Spleen (tissue), 11 donors: ENCODE results near the gene CGRRF1. TPM values are rescaled to one million over a fixed set of nuclear protein-coding genes. Genes with fewer than 3 reads are reported as not detected.
A peak's percentile ranks its signal among the peaks of the same experiment; 100 is the strongest.

Experiments used
- DNase-seq: peaks from one replicate; pipeline ENCODE4 v3.0.0-alpha.2; 2020
- H3K27ac ChIP-seq, 8 donors: fragments of 200-600 bp; sonication (generic) in 7 of 8; 1 replicate in 4 of 8; 2 replicates in 4 of 8; pipeline versions ENCODE4 v1.5.0 to v1.8.0; 2016 to 2021; ENCODE audit warnings: inconsistent platforms in 4 of 8, mild to moderate bottlenecking in 4 of 8, moderate library complexity in 1 of 8
- H3K27me3 ChIP-seq, 7 donors: fragments of 200-600 bp; sonication (generic) in 6 of 7; replicated peaks in 1 of 7; 1 replicate in 4 of 7; 2 replicates in 3 of 7; pipeline versions ENCODE4 v1.5.0 to v1.8.0; 2016 to 2021; ENCODE audit warnings: inconsistent platforms in 3 of 7, mild to moderate bottlenecking in 1 of 7
- H3K36me3 ChIP-seq, 6 donors: fragments of 200-600 bp; sonication (generic) in 5 of 6; 1 replicate in 4 of 6; 2 replicates in 2 of 6; pipeline versions ENCODE4 v1.5.0 to v1.8.0; 2016 to 2021; ENCODE audit warnings: inconsistent platforms in 2 of 6
- H3K4me1 ChIP-seq, 6 donors: fragments of 200-600 bp; sonication (generic) in 5 of 6; 1 replicate in 3 of 6; 2 replicates in 3 of 6; pipeline versions ENCODE4 v1.5.0 to v1.8.0; 2016 to 2021; ENCODE audit warnings: inconsistent platforms in 3 of 6
- H3K4me3 ChIP-seq, 8 donors: fragments of 200-600 bp; sonication (generic) in 7 of 8; 1 replicate in 4 of 8; 2 replicates in 4 of 8; pipeline versions ENCODE4 v1.5.0 to v1.8.0; 2016 to 2021; ENCODE audit warnings: inconsistent platforms in 4 of 8, mild to moderate bottlenecking in 4 of 8, moderate library complexity in 2 of 8
- H3K9me3 ChIP-seq, 8 donors: fragments of 200-600 bp; sonication (generic) in 7 of 8; 1 replicate in 4 of 8; 2 replicates in 4 of 8; pipeline versions ENCODE4 v1.5.0 to v1.8.0; 2016 to 2021; ENCODE audit warnings: inconsistent platforms in 4 of 8
- POLR2A ChIP-seq, 3 donors: fragments of 450-650 bp; IDR thresholded peaks; one replicate each; pipeline ENCODE4 v1.5.1; 2017; ENCODE audit warnings: antibody characterized with exemption in 3 of 3, mild to moderate bottlenecking in 1 of 3
- POLR2AphosphoS5 ChIP-seq, 3 donors: sonication (generic); formaldehyde crosslinking; IDR thresholded peaks; one replicate each; pipeline ENCODE4 v1.5.1; 2017; ENCODE audit warnings: antibody characterized with exemption in 3 of 3
- WGBS, 5 donors: extraction: QIAGEN DNeasy Blood & Tissue Kit in 3 of 5; methylation state at CpG; one replicate each; pipeline versions ENCODE4 v1.1.5 to v1.1.7; 2013 to 2018; 5-methylcytosine and 5-hydroxymethylcytosine counted together
- intact Hi-C: fragments of 100-400 bp; cut with DNase I; formaldehyde crosslinking; loops from one replicate; pipeline ENCODE4 v1.15.0; 2023; ENCODE audit warnings: low total_unique reads
- polyA plus RNA-seq, 3 donors: library from polyadenylated mRNA; stranded (reverse); fragments of 200-250 nt; gene quantifications; one replicate each; pipeline ENCODE4 v1.2.1, GENCODE V29; 2013
- total RNA-seq, 7 donors: library from RNA; depleted of rRNA in 3 of 7; stranded (reverse); fragments of >200 nt in 3 of 7; fragmentation: NEBNext Ultra II Directional in 4 of 7; extraction: Animal tissue kit (Norgen Biotek cat#: 25700) in 4 of 7; gene quantifications; one replicate each; pipeline versions ENCODE4 v1.1.0 to v1.2.1, GENCODE V29; 2016 to 2021
- TF ChIP-seq, protein P1 (sequence below), 11 experiments: fragments of 200-600 bp in 7 of 11; fragments of 450-650 bp in 4 of 11; sonication (generic) in 4 of 11; IDR thresholded peaks in 8 of 11; conservative IDR thresholded peaks in 3 of 11; 1 replicate in 7 of 11; 2 replicates in 4 of 11; pipeline versions ENCODE4 v1.4.0 to v1.8.0; 2016 to 2021; ENCODE audit warnings: antibody characterized with exemption in 11 of 11, inconsistent platforms in 4 of 11, mild to moderate bottlenecking in 1 of 11
- donor health status: healthy with polysubstance abuse.
- donor health status: DM: no; HTN: no; CAD: no; lungs with moderate emphysema.
- donor health status: DM: no; HTN: no; CAD: no.
- donor health status: Bipolar disorder and iron deficiency.
- donor health status: healthy.
- donor health status: DM: no; HTN: no; CAD: no.
- donor health status: DM: yes; HTN: yes; CAD: no.

Gene CGRRF1
- total and polyA plus RNA-seq, 10 donors: 11.3 to 19.8 (median 17.3) TPM

DNA sequence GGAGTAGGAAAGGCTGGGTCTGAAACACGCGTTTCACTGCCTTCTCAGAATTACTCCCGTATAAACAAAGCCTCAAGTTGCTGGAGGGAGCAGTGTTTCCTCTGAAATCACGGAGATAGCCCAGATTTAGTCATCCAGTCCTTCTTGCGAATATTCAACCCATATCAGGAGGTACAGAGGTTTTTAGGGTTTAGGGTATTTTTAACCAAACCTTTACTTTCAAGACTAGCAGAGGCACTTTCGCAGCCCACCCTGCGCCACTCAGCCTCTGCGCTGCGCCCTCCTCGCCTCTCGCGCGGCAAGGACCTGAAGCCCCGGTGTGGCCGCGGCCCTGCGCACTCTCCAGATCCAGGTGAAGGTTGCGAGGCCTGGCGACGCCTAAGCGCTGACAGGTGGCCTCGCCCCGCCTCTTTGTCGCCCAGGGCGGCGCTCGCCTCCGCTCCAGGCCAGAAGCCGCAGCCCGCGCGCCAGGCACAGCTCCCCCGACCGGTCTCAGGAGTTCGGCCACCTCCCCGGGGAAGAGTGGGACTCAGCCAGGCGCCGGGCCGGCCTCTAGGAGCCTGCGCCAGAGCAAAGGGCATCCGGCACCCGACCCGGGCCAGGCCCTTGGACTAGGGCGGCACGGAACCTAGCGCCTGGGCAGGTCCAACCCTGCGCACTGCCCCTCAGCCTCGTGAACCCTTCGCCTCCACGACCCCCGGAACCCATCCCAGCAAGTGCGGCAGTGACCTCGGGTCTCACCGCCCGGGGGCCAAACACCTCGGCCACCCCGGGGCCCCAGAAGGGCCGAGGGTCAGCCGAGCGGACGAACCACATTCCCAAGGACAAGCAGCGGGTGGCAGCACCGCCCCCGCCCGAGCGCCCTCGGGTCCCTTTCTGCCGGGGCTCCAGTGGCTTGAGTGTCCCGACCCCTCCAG, 55.4 kb downstream of the CGRRF1 start:
- peaks cover 0 to 50% (median 0%) of the 10 kb centered on the region in 7 donors for H3K27me3 ChIP-seq
- intact Hi-C loops: loop anchor here (2.0 to 5.0 kb wide), 2 partner anchors 127 to 208 kb away; no protein-coding TSS in a partner anchor

DNA sequence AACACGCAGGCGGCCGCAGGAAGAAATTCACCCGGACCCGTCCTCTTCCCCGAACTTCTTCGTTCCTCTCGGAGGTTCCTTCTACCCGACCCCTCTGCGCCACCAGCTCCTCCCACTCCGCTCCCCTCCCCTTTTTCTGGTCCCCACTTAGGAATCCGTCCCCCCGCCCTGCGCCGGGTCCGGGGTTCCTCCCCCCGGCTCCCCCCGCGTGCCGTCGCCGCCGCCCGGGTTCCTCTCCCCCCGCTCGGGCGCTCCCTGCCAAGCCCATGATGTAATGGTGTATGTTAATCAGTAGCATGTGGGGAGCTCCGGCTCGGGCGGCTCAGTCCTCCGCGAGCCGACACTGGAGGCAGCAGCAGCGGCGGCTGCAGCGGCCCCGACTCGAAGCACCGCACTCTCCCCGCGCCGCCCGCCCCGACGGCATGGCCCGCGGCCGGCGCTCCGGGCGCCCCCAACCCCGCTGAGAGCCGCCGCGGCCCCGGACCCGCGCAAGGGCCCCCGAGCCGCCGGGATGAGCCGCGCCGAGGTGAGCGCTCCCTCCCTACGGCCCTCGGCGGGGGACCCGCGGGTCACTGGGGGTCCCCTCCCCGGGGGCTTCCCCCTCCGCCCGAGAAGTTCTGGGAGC, 56.2 kb downstream of the CGRRF1 start:
- Histone ChIP-seq H3K4me1 (peaks cover 14 to 64% (median 48%) of the 10 kb centered on the region in 6 donors), H3K9me3 (no peaks in the 10 kb centered on the region), H3K27ac (peak overlapping the region; percentile 83 to 95 (median 94)), H3K27me3 (peaks cover 0 to 50% (median 0%) of the 10 kb centered on the region in 7 donors), H3K36me3 (no peaks in the 10 kb centered on the region), H3K4me3 (peak overlapping the region; percentile 56 to 77 (median 67))
- TF ChIP-seq POLR2AphosphoS5 (IDR thresholded peaks at IDR 0.05) (peak; percentile 90 to 93 (median 92)), POLR2A (IDR thresholded peaks at IDR 0.05) (peak in 1 of 3 donors; percentile 81)
- TF ChIP-seq, protein P1, sequence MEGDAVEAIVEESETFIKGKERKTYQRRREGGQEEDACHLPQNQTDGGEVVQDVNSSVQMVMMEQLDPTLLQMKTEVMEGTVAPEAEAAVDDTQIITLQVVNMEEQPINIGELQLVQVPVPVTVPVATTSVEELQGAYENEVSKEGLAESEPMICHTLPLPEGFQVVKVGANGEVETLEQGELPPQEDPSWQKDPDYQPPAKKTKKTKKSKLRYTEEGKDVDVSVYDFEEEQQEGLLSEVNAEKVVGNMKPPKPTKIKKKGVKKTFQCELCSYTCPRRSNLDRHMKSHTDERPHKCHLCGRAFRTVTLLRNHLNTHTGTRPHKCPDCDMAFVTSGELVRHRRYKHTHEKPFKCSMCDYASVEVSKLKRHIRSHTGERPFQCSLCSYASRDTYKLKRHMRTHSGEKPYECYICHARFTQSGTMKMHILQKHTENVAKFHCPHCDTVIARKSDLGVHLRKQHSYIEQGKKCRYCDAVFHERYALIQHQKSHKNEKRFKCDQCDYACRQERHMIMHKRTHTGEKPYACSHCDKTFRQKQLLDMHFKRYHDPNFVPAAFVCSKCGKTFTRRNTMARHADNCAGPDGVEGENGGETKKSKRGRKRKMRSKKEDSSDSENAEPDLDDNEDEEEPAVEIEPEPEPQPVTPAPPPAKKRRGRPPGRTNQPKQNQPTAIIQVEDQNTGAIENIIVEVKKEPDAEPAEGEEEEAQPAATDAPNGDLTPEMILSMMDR (IDR thresholded peaks at IDR 0.05 in 8 of 11, conservative IDR thresholded peaks at IDR 0.05 in 3 of 11): peak in 1 of 11 experiments; percentile 15
- DNase-seq: peak; percentile 95
- 0 to 1% (median 1%) methylated on average over 22 to 73 of the region's 73 CpGs for WGBS, 5 donors
- intact Hi-C loops: loop anchor here (2.0 to 5.0 kb wide), 2 partner anchors 126 to 207 kb away; no protein-coding TSS in a partner anchor

More for the DNA sequence above, 55.4 kb downstream of the CGRRF1 start:
- 0 to 1% (median 1%) methylated on average over 44 to 69 of the region's 69 CpGs for WGBS, 5 donors
- H3K9me3 ChIP-seq: no peaks in the 10 kb centered on the region
- H3K4me3 ChIP-seq: peak overlapping the region; percentile 56 to 77 (median 67)
- TF ChIP-seq POLR2AphosphoS5 (IDR thresholded peaks at IDR 0.05): peak; percentile 77 to 89 (median 86)
- TF ChIP-seq, protein P1 (IDR thresholded peaks at IDR 0.05 in 8 of 11, conservative IDR thresholded peaks at IDR 0.05 in 3 of 11): peak in 7 of 11 experiments; percentile 8 to 40 (median 13)
- peak in 2 of 3 donors; percentile 6 to 63 for TF ChIP-seq POLR2A (IDR thresholded peaks at IDR 0.05)
- peaks cover 14 to 56% (median 44%) of the 10 kb centered on the region in 6 donors for H3K4me1 ChIP-seq
- no peaks in the 10 kb centered on the region for H3K36me3 ChIP-seq
- DNase-seq: peak; percentile 93
- peak overlapping the region; percentile 83 to 95 (median 94) for H3K27ac ChIP-seq

DNA sequence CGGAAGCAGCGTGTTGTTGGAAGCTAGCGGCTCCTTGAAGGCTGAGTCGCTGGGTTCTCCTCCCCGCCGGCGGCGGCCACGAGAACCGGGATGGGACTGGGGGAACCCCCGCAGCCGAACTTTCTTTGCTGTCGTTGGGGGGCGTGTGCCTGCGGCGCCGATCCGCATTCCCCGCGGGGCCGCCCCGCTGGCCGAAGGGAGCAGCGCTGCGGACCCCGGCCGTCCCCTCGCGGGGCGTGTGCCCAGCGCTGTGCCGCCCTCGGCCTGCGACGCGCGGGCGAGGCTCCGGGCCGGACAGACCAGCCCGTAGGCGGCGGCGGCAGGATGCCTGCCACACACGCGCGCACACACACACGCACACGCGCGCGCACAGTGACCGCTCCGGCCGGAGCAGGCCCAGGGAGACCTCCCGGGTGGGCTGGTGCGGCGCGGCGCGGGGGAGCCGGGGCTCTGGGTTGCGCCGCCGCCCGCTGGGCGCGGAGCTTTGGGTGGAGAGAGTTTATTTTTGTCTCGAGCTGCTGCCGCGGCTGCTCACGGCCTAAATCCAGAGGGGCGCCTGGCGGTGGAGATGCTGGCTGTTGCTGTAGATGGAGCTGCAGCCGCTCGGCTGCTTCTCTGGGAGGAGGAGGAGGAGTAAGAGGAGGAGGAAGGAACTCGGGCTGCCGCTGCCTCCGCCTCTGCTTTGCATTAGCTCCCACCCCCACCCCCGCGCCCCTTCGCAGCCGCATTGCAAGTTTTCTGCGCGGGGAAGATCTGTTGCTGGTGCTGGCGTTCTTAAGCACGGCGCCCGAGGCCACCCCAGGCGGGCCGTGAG, 56.9 kb downstream of the CGRRF1 start, which contains the start of gene SAMD4A:
Gene SAMD4A (plus strand): TSS at position 719 of the 814 bp plus-strand sequence. CDS start 789 bp downstream, outside the sequence.
- TF ChIP-seq, protein P1 (IDR thresholded peaks at IDR 0.05 in 8 of 11, conservative IDR thresholded peaks at IDR 0.05 in 3 of 11): peak in 7 of 11 experiments; percentile 15 to 50 (median 31)
- TF ChIP-seq POLR2AphosphoS5 (IDR thresholded peaks at IDR 0.05) (peak; percentile 71 to 87 (median 81)), POLR2A (IDR thresholded peaks at IDR 0.05) (no peak)
- H3K27ac ChIP-seq: peak within 1 kb of the TSS; percentile 83 to 95 (median 94)
- H3K27me3 ChIP-seq: peaks cover 0 to 50% (median 0%) of the 10 kb centered on the region in 7 donors
- peak within 1 kb of the TSS; percentile 56 to 77 (median 67) for H3K4me3 ChIP-seq
- peaks cover 0 to under 1% (median 0%) of the 10 kb centered on the region in 6 donors for H3K36me3 ChIP-seq
- DNase-seq: peak; percentile 94
- no peaks in the 10 kb centered on the region for H3K9me3 ChIP-seq
- 0 to 1% (median 0%) methylated on average over 40 to 91 of the region's 91 CpGs for WGBS, 5 donors
- H3K4me1 ChIP-seq: peaks cover 14 to 67% (median 49%) of the 10 kb centered on the region in 6 donors
- intact Hi-C loops: loop anchor here (5.0 kb wide), 1 partner anchor 126 kb away; no protein-coding TSS in a partner anchor
